GM19438 (cell line): ENCODE measurements around the gene ASTE1.
"Not testable (repeated sequence)": the region's sequence is repeated elsewhere in the genome, so short reads cannot be mapped to it uniquely, and the experiment has no call there.

Source experiments
- ATAC-seq: cut with Tn5 transposase; IDR thresholded peaks from one replicate; pipeline ENCODE4 v1.9.1; 2021; ENCODE audit warnings: low read depth; ENCODE audit not compliant: unreplicated experiment

The ASTE1 gene, protein sequence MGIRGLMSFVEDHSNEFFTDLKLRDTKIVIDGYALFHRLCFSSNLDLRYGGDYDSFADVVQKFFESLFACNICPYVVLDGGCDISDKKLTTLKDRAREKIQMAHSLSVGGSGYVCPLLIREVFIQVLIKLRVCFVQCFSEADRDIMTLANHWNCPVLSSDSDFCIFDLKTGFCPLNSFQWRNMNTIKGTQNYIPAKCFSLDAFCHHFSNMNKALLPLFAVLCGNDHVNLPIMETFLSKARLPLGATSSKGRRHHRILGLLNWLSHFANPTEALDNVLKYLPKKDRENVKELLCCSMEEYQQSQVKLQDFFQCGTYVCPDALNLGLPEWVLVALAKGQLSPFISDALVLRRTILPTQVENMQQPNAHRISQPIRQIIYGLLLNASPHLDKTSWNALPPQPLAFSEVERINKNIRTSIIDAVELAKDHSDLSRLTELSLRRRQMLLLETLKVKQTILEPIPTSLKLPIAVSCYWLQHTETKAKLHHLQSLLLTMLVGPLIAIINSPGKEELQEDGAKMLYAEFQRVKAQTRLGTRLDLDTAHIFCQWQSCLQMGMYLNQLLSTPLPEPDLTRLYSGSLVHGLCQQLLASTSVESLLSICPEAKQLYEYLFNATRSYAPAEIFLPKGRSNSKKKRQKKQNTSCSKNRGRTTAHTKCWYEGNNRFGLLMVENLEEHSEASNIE

DNA sequence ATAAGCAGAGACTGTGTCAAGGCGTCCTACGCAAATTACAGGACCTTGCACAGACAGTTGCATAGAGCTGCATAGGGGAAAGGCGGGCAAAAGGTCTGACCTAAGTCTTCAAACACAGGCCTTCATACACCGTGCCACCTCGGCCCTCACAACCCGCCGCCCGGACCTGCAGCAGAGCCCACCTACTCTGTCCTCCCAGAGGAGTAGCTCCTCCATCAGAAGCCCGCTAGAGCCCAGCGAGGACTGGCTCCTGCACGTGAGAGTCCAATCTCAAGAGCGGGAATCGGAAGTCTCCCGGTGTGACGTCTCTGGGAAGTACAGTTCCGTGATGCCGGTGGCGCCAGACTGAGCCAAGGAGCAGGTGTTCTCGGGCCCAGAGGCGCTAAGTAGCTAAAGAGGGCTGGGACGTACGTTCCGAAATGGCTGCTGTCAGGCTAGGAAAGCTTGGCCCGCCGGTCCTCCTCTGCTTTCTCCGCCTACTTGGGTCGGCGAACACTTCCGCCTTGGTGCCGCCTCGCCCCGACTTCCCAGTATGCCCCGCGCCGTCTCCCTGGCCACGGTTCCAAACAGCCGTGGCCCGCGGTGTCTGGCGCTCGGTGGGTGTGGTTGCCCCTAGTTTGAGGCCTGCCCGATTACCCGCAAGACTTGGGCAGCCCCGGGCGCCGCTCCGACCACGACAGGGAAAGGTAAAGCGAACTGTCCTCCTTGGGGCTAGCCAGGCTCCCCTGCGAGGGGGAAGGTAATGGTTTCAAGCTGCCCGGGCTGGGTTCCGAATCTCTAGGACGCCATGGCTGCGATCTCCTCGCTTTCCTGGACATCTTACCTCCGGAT, at the start of gene ASTE1, which contains the start of gene NEK11:
Gene ASTE1, minus strand, starts transcription at position 505 of the 831 bp plus-strand sequence. CDS start 1,519 bp downstream, outside the sequence.
Gene NEK11, plus strand, starts transcription at position 557 of the 831 bp plus-strand sequence. CDS start 2,832 bp downstream, outside the sequence.
- ATAC-seq = peak; percentile 98

DNA sequence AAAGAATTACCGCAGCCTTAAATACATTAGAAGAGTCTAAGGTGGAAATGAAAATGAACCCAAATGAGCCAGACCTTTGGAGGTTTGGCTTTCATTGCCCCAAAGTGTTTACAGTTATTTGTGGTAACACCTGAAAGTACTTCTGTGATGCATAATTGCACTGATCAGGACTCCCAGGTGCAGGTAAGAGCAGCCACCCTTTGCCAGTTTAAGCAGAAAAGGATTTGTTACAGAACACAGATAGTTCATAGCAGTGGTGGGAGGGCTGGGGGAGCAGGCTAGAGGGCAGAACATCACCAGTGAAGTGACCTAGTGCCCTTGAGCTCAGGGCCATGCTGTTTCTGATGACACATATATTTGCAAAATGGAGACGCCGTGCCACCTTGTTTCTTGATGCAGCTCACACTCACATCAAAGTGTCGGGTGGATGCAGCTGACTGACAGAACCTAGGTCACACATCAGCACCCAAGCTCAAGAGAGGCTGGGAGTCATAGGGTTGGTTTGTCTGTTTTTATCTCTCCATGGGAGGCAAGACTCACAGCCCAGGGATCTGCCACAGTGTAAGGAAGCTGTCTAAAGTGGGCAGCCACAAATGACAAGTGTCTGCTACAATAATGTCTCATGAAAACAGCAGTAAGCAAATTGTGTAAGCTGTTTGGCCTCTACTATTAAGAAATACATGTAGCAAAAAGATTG, 49.2 kb upstream of the ASTE1 start:
- no peak for ATAC-seq

DNA sequence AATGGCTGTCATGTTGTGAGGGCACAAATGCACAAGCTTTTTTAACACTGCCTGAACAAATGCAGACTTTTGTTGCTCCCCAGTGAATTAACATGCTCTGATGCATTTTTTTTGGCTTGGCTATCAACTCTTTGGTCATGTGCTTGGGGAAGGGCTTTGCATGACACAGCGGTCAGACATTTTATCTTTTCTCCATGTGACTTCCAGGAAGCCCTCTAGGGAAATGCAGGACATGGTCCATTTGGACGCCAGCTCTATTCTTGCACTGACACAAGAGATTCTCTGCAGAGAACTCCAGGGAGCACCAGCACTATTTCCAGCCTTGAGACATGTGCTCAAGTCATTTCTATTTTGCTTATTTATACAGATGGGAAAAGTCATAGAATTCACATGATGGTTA, 46.2 kb upstream of the ASTE1 start:
- no peak for ATAC-seq

DNA sequence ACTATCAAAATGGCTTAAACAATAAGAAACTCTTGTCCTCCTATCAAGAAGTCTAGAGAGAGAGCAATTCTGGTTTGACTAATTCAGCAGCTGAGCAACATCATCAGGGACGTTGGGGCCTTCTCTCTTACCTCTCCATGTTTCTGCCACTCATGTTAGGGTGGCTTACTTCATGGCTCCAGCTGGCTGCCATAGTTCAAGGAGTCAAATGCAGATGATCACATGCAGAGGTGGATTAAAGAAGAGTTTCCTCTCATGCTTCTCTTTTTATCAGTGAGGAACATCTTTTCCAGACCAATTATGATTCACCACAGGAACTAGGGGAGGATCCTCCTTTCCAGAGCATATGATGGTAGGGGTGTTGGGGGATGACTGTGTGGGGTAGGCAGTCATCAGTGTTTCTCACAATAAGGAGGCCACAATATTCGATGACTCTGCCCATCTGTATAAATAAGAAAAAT, 45.5 kb upstream of the ASTE1 start:
- ATAC-seq = no peak

DNA sequence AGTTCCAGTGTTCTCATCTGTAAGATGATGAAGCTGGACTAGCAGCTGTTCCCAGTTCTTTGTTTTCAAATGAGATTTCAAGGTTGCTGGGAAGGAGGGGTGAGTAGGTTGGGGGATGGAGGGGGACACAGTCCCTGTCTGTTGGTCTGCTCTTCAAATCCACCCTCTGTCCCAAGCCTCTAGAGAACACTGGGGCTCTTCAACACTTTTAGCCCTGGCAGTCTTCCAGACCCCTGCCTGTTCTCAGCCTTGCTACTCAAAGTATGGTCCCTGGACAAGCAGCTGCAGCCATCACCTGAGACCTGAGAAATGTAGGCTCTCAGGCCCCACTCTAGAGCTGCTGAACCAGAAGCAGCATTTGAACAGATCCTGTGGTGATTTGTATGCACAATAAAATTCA, 41.4 kb upstream of the ASTE1 start:
- ATAC-seq = no peak

DNA sequence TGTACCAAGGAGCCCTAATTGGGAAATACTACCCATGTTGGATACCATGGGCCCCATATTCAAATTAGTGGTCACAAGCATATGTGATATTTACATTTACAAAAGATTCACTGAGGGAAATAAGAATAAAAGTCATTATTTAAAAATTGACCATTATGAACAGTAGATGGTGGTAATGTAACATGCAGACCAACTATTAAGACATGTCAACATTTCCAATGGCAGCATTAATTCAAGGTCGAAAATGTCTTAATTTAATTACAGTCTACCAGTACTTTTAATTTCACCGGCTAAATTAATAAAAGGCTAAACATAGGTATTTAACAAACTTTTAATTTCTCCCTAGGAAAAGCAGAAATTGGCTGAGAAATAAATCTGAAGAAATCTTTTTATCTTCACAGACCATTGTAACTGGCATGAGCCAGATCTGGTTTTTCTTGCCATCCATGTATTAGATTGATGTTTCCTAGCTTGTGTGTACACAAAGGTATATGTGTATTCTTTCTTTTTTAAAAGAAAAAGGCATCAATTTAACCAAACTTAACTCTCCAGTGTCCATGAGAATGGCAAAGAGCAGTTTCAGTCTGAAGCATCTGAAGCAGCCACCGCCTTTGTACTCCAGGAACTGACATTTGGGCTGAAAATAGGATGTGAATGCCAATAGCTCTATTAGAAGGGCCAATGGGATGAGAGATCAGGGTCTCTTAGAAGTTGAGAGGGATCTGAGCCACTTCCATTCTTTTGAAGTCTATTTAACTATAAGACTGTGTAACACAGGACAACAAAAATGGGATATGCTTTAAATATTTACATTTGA, 26.6 kb upstream of the ASTE1 start:
- no peak for ATAC-seq

DNA sequence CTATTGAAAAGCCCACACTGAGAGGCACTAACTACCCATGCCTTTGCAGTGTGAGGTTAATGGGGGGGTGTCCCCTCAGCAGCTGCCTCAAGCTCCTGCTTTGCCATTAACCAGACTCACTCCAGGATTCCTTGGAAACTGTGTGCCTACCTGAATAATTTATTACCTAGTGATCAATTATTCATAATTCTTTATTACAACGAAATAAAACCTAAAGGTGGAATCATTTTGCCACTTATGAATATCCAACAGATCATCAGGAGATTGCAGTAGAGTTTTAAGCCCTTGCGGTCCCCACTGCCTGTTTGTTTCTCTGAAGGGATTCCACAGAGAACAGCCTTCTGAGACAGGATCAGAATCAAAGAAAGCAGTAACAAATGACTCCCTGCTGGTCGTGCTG, 23.4 kb upstream of the ASTE1 start:
- no peak for ATAC-seq

DNA sequence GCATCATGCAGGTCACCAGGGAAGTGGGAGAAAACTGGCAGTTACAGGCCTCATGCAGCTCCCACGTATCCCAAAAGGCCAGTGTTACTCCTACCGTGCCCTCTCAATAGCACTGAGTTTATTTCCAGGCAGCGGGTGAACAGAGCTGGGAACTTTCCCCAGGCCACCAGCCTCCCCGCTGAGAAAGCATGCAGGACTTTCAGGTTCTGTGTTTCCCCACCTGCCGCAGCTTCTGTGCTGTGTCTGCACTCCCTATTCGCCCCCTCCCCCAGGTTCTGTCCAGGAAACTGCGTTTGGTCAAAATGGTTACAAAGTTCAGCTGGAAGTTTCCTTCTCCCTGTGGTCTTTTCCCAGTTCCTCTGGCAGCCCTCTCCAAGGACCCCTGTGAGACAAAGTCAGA, 21.4 kb upstream of the ASTE1 start:
- ATAC-seq = no peak

DNA sequence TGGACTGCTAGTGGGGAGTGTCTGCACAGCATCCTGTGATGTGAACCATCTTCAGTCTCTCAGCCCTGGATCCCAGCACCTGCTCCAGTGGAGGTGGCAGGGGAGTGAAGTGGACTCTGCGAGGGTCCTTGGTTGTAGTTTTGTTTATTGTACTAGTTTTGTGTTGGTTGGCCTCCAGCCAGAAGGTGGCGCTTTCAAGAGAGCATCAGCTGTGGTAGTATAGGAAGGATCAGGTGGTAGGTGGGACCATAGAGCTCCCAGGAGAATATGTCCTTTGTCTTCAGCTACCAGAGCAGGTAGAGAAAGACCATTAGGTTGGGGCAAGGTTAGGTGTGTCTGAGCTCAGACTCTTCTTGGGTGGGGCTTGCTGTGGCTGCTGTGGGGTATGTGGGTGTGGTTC, 21.0 kb upstream of the ASTE1 start:
- ATAC-seq = no peak

DNA sequence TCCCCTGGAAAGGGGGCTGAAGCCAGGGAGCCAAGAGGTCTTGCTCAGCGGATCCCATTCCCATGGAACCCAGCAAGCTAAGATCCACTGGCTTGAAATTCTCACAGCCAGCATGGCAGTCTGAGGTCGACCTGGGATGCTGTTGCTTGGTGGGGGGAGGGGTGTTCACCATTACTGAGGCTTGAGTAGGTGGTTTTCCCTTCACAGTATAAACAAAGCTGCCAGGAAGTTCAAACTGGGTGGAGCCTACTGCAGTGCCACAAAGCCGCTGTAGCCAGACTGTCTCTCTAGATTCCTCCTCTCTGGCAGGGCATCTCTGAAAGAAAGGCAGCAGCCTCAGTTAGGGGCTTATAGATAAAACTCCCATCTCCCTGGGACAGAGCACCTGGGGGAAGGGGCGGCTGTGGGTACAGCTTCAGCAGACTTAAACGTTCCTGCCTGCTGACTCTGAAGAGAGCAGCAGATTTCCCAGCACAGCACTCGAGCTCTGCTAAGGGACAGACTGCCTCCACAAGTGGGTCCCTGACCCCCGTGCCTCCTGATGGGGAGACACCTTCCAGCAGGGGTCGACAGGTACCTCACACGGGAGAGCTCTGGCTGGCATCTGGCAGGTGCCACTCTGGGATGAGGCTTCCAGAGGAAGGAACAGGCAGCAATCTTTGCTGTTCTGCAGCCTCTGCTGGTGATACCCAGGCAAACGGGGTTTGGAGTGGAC, 15.8 kb upstream of the ASTE1 start:
- ATAC-seq = not testable (repeated sequence)

DNA sequence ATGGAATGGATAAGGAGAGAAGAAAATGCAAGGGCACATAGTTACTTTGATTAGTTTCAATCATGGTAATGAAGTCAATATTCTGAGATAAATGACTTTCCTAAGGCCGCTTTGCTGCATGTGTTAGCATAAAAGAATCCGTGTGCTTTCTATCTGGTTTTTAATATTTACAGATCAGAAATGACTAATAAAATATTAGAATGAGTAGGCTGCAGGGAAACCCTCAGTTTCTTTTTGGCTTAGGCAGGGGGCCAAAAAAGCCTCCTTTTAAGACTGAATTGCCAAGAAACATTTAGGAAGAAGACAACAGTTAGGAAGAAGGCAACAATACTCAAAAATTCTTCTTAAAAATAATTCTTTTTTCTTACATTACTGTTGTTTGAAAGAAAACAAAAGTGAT, 11.7 kb upstream of the ASTE1 start:
- no peak for ATAC-seq

DNA sequence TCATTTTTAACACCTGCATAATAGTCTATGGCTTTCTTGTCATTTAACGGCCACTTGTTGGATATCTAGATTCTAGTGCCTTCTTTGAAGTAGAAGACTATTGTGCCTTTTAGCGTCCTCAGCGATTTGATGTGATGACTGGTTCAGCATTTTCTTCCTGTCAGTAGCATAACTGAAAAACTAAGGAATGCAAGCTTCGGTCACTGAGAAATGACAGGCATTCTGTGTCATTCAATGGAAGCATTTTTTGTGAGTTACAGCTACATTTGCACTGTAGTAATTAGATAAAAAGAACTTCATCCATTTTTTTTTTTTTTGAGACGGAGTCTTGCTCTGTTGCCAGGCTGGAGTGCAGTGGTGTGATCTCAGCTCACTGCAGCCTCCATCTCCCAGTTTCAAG, 10.4 kb upstream of the ASTE1 start:
- ATAC-seq = no peak

DNA sequence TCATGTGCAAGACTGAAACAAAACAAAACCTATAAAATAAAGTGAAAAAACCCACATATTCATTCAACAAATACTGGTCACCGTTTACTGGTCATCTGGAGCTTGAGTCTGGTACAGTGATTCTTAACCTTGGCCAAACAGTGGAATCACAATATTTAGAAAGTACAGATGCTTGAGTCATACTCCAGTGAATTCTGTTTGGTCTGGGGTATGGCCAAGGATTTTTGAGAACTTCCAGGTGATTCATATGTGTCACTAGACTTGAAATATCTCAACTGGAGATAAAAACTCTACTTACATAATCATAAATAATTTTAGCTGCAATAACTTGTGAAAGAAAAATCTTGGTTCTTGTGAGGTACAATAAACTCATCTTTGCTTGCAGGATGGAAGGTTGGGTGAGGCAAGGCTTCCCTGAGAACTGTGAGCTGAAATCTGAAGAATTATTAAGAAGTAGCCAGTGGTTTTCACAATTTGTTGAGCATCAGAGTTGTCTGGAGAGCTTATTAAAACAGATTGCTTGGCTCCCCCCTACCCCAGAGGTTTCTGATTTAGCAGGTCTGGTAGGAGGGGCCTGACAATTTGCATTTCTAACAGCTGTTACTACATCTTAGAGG, 9.7 kb upstream of the ASTE1 start:
- ATAC-seq = no peak

DNA sequence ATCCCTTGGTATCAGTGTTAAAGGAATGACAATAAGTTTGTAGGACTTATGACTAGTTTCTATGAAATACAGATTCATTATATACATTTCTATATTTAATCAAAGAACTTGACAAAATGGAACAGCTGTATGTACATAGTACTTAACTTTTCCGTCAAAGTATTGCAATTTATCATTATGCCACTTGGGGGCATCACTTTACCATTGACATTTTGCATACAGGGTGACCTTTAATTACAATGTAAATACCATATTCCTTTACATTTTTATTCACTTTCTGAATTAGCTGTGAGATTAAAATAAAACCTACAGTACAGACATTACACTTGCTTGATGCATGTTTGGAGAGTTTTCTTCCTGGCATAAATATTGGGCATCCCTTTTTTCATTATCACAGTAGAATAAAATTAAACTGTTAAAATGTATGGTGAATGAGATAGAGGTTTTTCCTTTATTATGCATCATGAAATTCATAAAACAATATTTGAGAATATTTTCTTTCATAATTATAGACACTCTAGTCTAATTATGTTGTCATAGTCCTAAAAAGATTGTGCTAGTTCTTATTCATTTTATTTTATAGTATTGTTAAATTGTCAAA, 7.0 kb upstream of the ASTE1 start:
- ATAC-seq = no peak

DNA sequence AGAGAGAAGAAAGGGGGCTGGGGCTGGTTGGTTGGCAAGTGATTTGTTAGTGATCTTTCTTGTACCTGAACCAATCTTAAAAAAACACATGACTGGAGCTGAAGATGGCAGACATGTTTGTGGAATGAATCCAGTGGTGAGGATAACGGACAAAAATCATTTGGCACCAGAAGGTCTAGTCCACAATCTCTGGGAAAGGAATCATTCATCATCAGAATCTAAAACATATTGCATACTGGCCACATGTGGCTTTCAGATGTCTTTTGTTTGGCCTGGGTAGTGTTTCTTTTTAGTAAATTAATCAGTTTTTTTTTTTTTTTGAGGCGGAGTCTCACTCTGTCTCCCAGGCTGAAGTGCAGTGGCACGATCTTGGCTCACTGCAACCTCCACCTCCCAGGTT, 5.0 kb upstream of the ASTE1 start:
- ATAC-seq = no peak

DNA sequence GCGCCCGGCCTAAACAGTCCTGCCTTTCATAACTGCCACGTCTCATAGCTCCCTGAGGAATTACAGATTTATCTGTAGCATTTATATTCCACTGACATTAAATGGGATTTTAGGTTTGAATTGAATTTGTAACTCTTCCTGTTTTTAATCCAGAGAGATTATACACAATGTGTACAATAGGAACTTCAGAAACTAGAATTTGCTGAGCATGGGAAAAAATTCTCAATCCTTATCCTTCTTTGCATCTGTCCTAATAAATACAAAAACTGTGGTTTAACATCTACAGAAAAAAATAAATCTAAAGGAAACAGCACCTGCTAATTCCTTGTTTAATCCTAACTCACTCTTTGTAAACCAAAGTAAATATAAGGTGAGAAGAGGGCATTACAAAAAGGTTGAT, 2.2 kb upstream of the ASTE1 start:
- ATAC-seq = no peak

DNA sequence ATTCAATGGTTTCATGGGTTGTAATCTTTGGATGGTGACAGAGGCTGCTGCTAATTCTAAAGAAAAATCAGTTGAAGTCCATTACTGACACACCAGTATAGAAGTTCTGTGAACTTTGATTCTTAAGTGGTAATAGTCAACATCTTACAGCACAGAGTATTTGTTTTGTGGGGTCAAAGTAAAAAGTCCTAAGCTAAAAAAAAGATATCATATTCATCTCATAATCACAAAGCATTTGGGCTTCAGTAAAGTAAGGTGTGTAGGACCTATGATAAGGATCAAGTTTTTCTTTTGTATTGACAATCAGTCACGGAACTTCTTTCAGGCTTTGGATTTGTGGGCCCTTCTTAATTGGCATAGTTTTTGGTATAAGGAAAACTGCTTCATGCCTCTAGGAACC, 1.1 kb downstream of the ASTE1 start:
- ATAC-seq = no peak

DNA sequence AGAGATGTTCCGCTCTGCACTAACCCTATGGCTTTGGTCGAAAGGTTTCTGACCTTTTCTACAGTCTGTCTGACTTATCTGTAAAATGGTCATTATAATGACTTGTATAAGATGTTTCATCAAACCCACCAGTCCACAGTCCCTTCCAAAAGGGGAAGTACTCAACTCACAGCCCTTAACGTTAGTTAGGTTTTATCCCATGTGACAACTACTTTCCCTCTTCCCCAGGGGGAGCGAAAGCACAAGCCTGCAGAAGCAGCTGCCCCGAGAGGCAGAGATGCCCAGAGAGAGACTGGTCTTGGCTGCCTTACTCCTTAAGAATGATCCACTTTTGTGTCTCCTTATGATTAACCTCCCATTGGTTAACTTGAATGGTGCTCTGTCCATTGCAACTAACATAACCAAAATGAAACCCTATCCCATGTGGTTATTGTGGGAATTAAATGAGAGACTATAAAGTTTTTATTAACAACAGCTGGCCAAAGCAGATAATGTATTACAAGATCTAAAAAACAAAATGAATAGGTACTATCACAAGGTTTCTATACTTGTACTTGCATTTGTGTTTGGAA, 6.4 kb downstream of the ASTE1 start:
- no peak for ATAC-seq
